NCI-H69 (cell line): Measurements from ENCODE around the gene PPP1R15A.
"Not testable (repeated sequence)": the region's sequence is repeated elsewhere in the genome, so short reads cannot be mapped to it uniquely, and the experiment has no call there.

ENCODE experiments used
- DNase-seq: peaks from one replicate; lab custom pipeline; 2025; lab: John Stamatoyannopoulos, UW

Gene PPP1R15A

GRCh38 chr19:48881741-48882657 lies 9.8 kb downstream of the PPP1R15A start:
- no peak for DNase-seq

DNA sequence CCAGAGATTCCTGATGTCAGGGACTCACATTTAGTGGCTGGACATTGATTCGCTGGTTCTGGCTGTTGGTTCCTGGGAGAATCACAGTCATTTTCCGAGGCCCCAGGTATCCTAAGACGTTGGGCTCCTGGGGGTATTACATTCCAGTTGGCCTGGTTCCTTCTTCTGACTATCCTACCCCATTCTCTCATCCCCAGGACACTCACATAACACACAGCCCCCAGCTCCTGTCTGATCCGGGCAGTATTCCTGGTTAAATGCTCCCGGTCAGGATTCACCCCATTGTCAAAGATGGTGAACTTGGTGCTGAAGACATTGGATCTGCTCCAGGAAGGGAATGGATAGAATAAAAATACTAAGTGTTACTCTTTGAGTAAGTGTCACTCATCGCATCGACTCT lies 11.5 kb downstream of the PPP1R15A start:
- DNase-seq = no peak

DNA sequence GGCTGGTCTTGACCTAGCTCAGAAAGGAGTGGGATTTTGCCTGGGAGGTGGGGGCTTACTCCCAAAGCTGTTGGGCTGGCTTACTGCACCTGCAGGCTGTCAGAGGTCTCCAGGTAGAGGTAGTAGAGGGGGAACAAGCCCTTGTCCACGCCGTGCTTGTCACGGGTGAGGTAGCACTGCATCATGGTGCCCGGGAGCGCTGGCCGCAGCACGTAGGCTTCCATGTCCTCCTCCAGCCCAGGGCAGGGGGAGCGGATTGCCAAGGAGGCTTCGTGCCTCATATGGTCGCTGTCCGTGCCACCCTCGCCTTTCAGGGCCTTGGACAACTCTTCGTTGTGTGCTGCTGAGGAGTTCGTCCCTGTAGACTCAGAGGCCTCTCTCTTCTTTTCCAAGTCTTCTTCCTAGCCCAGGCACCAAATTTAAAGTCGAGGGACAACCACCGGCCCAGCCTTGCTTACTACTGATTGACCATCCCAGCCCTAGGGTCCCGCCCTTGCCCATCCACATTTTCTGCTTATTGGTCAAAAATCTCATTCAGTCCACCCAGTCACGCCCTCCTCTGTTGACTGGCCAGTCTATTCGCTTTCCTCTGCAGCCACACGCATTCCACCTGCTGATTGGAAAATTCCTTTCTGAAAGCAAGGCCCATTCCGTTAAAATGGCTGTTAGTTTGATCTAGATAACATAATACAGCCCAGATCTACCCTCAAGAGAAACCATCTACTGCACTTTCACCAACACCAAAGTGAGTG lies 15.8 kb downstream of the PPP1R15A start:
- no peak for DNase-seq

- not testable (repeated sequence) for DNase-seq
These were observed 17.3 kb downstream of the PPP1R15A start for GRCh38 chr19:48889496-48889895.

DNA sequence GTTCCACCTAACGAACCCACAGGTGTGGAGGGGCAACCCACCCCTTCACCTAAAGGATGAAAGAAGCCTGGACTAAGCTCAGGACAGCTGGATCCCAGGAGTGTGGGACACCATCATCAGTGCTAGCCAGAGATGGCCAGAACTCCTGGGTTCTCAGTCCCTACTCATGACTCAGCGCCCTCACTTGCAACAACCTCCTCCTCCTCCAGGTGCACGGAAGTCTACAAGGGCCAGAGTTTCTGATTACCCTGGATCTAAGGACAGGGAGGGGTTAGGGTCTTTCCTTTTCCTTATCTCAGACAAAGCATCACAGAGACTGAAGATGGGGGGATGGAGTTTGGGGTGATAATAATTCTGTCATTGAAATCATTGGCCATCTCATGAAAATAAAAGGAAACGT lies 18.3 kb downstream of the PPP1R15A start:
- DNase-seq = no peak

GRCh38 chr19:48895226-48895625 lies 23.0 kb downstream of the PPP1R15A start:
- DNase-seq = no peak

GRCh38 chr19:48896191-48896720 lies 24.0 kb downstream of the PPP1R15A start:
- peak; percentile 69 for DNase-seq

GRCh38 chr19:48897181-48897580 lies 25.0 kb downstream of the PPP1R15A start:
- no peak for DNase-seq

DNA sequence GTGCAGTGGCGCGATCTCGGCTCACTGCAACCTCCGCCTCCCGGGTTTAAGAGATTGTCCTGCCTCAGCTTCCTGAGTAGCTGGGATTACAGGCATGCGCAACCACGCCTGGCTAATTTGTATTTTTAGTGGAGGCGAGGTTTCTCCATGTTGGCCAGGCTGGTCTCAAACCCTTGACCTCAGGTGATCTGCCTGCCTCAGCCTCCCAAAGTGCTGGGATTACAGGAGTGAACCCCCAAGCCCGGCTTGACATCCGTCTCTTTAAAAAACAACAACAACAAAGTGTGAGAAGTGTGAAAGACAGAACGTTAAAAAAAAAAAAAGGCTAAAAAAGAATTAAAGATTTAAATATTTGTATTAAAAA lies 27.1 kb downstream of the PPP1R15A start:
- DNase-seq = not testable (repeated sequence)

GRCh38 chr19:48899781-48900476 lies 27.7 kb downstream of the PPP1R15A start, which contains the start of gene NUCB1:
TSS of gene NUCB1 (plus strand) at chr19:48900312. CDS start at chr19:48900797, 485 bp downstream.
- DNase-seq = peak; percentile 99

DNA sequence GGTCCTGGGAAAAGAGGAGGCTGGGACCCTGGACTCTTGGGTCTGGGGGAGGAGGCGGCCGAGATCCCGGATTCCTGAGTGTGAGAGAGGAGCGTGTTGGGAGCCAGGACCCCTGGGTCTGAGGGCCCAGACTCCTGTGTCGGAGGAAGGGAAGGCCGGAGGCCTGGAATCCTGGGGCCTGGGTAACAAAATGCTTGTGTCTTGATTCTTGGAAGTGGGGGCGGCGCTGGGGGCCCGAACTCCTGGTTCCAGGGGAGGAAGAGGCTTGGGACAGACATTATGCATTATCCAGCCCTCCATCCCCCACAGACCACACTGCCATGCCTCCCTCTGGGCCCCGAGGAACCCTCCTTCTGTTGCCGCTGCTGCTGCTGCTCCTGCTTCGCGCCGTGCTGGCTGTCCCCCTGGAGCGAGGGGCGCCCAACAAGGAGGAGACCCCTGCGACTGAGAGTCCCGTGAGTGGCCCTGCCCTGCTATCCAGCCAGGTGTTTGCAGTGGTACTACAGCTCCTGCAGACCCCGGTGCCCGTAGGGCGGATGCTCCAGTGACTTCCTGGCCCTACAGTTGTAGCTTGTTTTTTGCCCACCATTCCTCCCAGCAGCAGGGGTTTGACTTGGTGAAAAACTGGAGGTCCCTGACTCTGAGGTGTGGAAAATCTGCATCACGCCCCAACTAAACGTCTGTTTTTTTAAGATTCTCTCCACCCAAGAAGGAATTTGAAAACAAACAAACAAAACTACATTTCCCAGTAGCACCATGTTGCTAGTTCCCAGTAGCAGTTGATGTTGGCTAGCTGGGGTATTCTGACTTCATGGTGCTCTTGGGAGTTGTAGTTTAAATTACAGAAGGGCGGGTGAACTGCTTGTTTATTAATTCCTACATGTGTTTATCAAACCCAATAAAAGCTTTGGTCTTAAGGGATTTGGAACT lies 28.5 kb downstream of the PPP1R15A start:
- peak; percentile 22 for DNase-seq

DNA sequence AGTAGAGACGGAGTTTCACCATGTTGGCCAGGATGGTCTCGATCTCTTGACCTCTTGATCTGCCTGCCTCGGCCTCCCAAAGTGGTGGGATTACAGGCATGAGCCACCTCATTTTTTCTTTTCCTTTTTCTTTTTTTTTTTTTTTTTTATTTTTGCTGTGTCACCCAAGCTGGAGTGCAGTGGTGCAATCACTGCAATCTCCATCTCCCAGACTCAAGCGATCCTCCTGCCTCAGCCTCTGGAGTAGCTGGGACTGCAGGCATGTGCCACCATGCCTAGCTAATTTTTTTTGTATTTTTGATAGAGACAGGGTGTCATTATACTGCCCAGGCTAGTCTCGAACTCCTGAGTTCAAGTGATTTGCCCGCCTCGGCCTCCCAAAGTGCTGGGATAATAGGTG lies 30.1 kb downstream of the PPP1R15A start:
- not testable (repeated sequence) for DNase-seq

DNA sequence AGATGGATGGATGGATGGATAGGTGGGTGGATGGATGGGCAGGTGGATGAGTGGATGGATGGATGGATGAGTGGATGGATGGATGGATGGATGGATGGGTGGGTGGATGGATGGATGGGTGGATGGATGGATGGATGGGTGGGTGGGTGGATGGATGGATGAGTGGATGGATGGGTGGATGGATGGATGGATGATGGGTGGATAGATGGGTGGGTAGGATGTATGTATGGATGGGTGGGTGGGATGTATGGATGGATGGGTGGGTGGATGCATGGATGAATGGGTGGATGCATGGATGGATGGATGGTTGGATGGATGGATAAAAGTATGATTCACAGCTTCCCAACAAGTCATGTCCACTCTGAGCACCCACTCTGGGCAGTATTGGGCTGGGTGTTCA lies 31.6 kb downstream of the PPP1R15A start:
- DNase-seq = not testable (repeated sequence)

- no peak for DNase-seq
These were observed 33.4 kb downstream of the PPP1R15A start for GRCh38 chr19:48905664-48906063.

DNA sequence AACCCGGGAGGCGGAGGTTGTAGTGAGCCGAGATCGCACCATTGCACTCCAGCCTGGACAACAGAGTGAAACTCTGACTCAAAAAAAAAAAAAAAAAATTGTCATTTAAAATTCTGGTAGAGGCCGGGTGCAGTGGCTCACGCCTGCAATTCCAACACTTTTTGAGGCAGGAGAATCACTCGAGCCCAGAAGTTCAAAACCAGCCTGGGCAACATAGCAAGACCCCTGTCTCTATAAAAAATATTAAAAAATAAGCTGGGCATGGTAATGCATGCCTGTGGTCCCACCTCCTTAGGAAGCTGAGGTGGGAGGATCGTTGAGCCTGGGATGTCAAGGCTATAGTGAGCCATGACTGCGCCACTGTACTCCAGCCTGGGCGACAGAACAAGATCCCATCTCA lies 34.1 kb downstream of the PPP1R15A start:
- no peak for DNase-seq

- DNase-seq = no peak
These were observed 35.5 kb downstream of the PPP1R15A start for GRCh38 chr19:48907671-48908070.

- not testable (repeated sequence) for DNase-seq
These were observed 37.3 kb downstream of the PPP1R15A start for GRCh38 chr19:48909424-48910077.

DNA sequence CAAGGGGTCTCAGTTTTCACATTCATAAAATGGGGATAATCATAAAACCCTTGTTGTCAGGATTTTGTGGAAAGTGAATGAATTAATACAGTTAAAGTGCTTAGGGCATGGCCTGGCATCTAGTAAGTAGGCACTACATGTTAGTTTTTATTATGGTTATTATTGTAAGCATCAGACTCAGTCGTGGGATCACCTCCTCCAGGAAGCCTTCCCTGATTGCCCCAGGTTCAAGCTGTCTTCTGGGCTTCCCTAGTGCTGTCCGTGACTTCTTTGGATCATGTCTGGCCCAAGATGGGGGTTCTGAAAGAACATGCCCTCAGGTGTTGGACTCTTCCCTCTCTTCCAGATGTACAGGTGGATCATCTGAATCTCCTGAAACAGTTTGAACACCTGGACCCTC lies 38.6 kb downstream of the PPP1R15A start:
- DNase-seq = no peak

- no peak for DNase-seq
These were observed 41.1 kb downstream of the PPP1R15A start for GRCh38 chr19:48913114-48913889.

DNA sequence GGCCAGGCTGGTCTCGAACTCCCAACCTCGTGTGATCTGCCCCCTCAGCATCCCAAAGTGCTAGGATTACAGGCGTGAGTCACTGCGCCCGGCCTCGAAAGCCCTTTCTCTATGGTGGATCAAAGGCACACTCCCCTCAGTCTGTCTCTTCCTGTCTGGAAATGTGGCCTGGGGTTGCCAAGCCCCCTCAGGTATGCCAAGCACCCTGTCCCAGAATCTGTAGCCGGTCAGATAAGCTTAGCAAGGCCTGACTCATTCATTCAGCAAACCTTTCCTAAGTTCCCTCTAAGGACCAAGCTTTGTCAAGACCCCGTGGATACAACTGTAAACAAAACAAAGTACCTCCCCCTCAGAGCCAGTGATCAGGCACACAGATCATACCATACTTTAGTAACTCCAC lies 42.0 kb downstream of the PPP1R15A start:
- no peak for DNase-seq
